ENCODE results near the gene ZNF496.
"Not testable (repeated sequence)": the region's sequence is repeated elsewhere in the genome, so short reads cannot be mapped to it uniquely, and the experiment has no call there.

ZNF496 gene

GRCh38 chr1:247359559-247359958 is 27.9 kb upstream of the ZNF496 start:
- DNase-seq (ENCODE audit: low spot score), result no peak

- DNase-seq (ENCODE audit: low spot score), result no peak
Observed at GRCh38 chr1:247358920-247359319, 27.3 kb upstream of the ZNF496 start.

GRCh38 chr1:247357781-247358211 is 26.1 kb upstream of the ZNF496 start:
- DNase-seq (ENCODE audit: low spot score), result no peak

- no peak for DNase-seq (ENCODE audit: low spot score)
Observed at GRCh38 chr1:247357052-247357780, 25.5 kb upstream of the ZNF496 start.

- not testable (repeated sequence) for DNase-seq (ENCODE audit: low spot score)
Observed at GRCh38 chr1:247355160-247355559, 23.5 kb upstream of the ZNF496 start.

GRCh38 chr1:247352175-247352574 is 20.5 kb upstream of the ZNF496 start:
- no peak for DNase-seq (ENCODE audit: low spot score)

- no peak for DNase-seq (ENCODE audit: low spot score)
Observed at GRCh38 chr1:247350587-247350986, 18.9 kb upstream of the ZNF496 start.

GRCh38 chr1:247347477-247348222 is 16.0 kb upstream of the ZNF496 start:
- DNase-seq (ENCODE audit: low spot score), result no peak

GRCh38 chr1:247345881-247346280 is 14.2 kb upstream of the ZNF496 start:
- DNase-seq (ENCODE audit: low spot score), result no peak

GRCh38 chr1:247343801-247344200 is 12.1 kb upstream of the ZNF496 start:
- DNase-seq (ENCODE audit: low spot score), result no peak

GRCh38 chr1:247338723-247339275 is 7.1 kb upstream of the ZNF496 start:
- peak; percentile 73 for DNase-seq (ENCODE audit: low spot score)

GRCh38 chr1:247337961-247338360 is 6.3 kb upstream of the ZNF496 start:
- no peak for DNase-seq (ENCODE audit: low spot score)

- DNase-seq (ENCODE audit: low spot score), result no peak
Observed at GRCh38 chr1:247337250-247337746, 5.6 kb upstream of the ZNF496 start.

- DNase-seq (ENCODE audit: low spot score), result no peak
Observed at GRCh38 chr1:247336390-247336789, 4.7 kb upstream of the ZNF496 start.

- DNase-seq (ENCODE audit: low spot score), result no peak
Observed at GRCh38 chr1:247335882-247336281, 4.2 kb upstream of the ZNF496 start.

- no peak for DNase-seq (ENCODE audit: low spot score)
Observed at GRCh38 chr1:247334378-247335133, 2.9 kb upstream of the ZNF496 start.

GRCh38 chr1:247332623-247333361 is 1.1 kb upstream of the ZNF496 start:
- DNase-seq (ENCODE audit: low spot score), result no peak

- peak; percentile 48 for DNase-seq (ENCODE audit: low spot score)
Observed at GRCh38 chr1:247332215-247332622, 552 bp upstream of the ZNF496 start.

- peak; percentile 89 for DNase-seq (ENCODE audit: low spot score)
Observed at GRCh38 chr1:247331172-247331524, 519 bp downstream of the ZNF496 start.

- DNase-seq (ENCODE audit: low spot score), result no peak
Observed at GRCh38 chr1:247330548-247331171, 1.0 kb downstream of the ZNF496 start.

- DNase-seq (ENCODE audit: low spot score), result no peak
Observed at GRCh38 chr1:247329097-247329617, 2.5 kb downstream of the ZNF496 start.
